OCI-LY1 (cell line): ENCODE results near the gene NRSN2.

Experiments
- H2AFZ ChIP-seq: fragments of 200-600 bp; sonication (generic), shearing (Covaris generic); 2 replicates; pipeline ENCODE4 v1.6.0; 2014; ENCODE audit warnings: antibody characterized with exemption, mild to moderate bottlenecking, low read length
- H3F3A ChIP-seq: fragments of 200-600 bp; sonication (generic), shearing (Covaris generic); 2 replicates; pipeline ENCODE4 v1.6.0; 2014; ENCODE audit warnings: mild to moderate bottlenecking, antibody characterized with exemption, low read length, moderate library complexity; ENCODE audit not compliant: insufficient read depth
- H3K27ac ChIP-seq: fragments of 200-600 bp; sonication (generic); 2 replicates; pipeline ENCODE4 v1.5.1; 2014; ENCODE audit warnings: low read length, mixed run types, mild to moderate bottlenecking, low read depth; ENCODE audit not compliant: poor library complexity, severe bottlenecking
- H3K27me3 ChIP-seq: fragments of 200-600 bp; sonication (generic); 2 replicates; pipeline ENCODE4 v1.6.0; 2014; ENCODE audit warnings: antibody characterized with exemption, mild to moderate bottlenecking, low read length, moderate library complexity; ENCODE audit not compliant: insufficient read depth
- H3K36me3 ChIP-seq: fragments of 200-600 bp; sonication (generic); 2 replicates; pipeline ENCODE4 v1.6.1; 2014; ENCODE audit warnings: mild to moderate bottlenecking, antibody characterized with exemption, low read length, moderate library complexity, mixed read lengths; ENCODE audit not compliant: insufficient read depth
- H3K4me1 ChIP-seq: fragments of 200-600 bp; sonication (generic); 2 replicates; pipeline ENCODE4 v1.5.1; 2014; ENCODE audit warnings: mild to moderate bottlenecking, low read length, moderate library complexity; ENCODE audit not compliant: insufficient read depth, severe bottlenecking
- H3K4me2 ChIP-seq: fragments of 200-600 bp; sonication (generic), shearing (Covaris generic); 2 replicates; pipeline ENCODE4 v1.6.1; 2014; ENCODE audit warnings: low read length
- H3K4me3 ChIP-seq: fragments of 200-600 bp; sonication (generic); 2 replicates; pipeline ENCODE4 v1.5.1; 2014; ENCODE audit warnings: low read length, low read depth, mild to moderate bottlenecking, mixed read lengths; ENCODE audit not compliant: poor library complexity, severe bottlenecking
- H3K79me2 ChIP-seq: fragments of 200-600 bp; shearing (Covaris generic); 2 replicates; pipeline ENCODE4 v1.6.1; 2016; ENCODE audit warnings: mixed run types, low read length, mixed read lengths; ENCODE audit not compliant: insufficient read depth
- H3K9ac ChIP-seq: fragments of 200-600 bp; sonication (generic), shearing (Covaris generic); 2 replicates; pipeline ENCODE4 v1.6.1; 2014; ENCODE audit warnings: mild to moderate bottlenecking, low read length, mixed read lengths
- H3K9me2 ChIP-seq: fragments of 200-600 bp; sonication (generic), shearing (Covaris generic); 2 replicates; pipeline ENCODE4 v1.6.1; 2014; ENCODE audit warnings: low read depth, mild to moderate bottlenecking, low read length, mixed read lengths
- H3K9me3 ChIP-seq: fragments of 200-600 bp; shearing (Covaris generic); 2 replicates; pipeline ENCODE4 v1.6.1; 2014; ENCODE audit warnings: low read length, mixed read lengths
- H4K20me1 ChIP-seq: fragments of 200-600 bp; sonication (generic), shearing (Covaris generic); 2 replicates; pipeline ENCODE4 v1.6.0; 2016; ENCODE audit warnings: mild to moderate bottlenecking, low read length; ENCODE audit not compliant: insufficient read depth
- EZH2 ChIP-seq: fragments of 200-600 bp; sonication (generic), shearing (Covaris generic); IDR thresholded peaks from 2 replicates; pipeline ENCODE4 v1.8.0; 2017; ENCODE audit warnings: borderline replicate concordance, mixed run types, mild to moderate bottlenecking, antibody characterized with exemption, low read length, moderate library complexity, mixed read lengths
- TF ChIP-seq, protein P1 (sequence below): fragments of 200-600 bp; sonication (generic), shearing (Covaris generic); IDR thresholded peaks from 2 replicates; pipeline ENCODE4 v1.5.1; 2017; ENCODE audit warnings: mild to moderate bottlenecking, antibody characterized with exemption, low read length, moderate library complexity, mixed read lengths

Gene NRSN2

GRCh38 chr20:310645-311044 lies 36.3 kb upstream of the NRSN2 start:
- no peaks in the 10 kb centered on the region for H4K20me1 ChIP-seq
- no peaks in the 10 kb centered on the region for H3K27me3 ChIP-seq
- peak overlapping the region; percentile 84; the same call in 1 of the 2 replicates for H2AFZ ChIP-seq
- no peaks in the 10 kb centered on the region for H3K36me3 ChIP-seq
- H3K27ac ChIP-seq: no peak overlapping the region
- H3K79me2 ChIP-seq: no peaks in the 10 kb centered on the region
- peak overlapping the region; percentile 55 for H3K4me3 ChIP-seq
- H3K9me2 ChIP-seq: no peaks in the 10 kb centered on the region
- no peaks in the 10 kb centered on the region for H3F3A ChIP-seq
- no peaks in the 10 kb centered on the region for H3K9me3 ChIP-seq
- H3K4me2 ChIP-seq: peak overlapping the region; percentile 62
- no peak for TF ChIP-seq EZH2
- TF ChIP-seq, protein P1, sequence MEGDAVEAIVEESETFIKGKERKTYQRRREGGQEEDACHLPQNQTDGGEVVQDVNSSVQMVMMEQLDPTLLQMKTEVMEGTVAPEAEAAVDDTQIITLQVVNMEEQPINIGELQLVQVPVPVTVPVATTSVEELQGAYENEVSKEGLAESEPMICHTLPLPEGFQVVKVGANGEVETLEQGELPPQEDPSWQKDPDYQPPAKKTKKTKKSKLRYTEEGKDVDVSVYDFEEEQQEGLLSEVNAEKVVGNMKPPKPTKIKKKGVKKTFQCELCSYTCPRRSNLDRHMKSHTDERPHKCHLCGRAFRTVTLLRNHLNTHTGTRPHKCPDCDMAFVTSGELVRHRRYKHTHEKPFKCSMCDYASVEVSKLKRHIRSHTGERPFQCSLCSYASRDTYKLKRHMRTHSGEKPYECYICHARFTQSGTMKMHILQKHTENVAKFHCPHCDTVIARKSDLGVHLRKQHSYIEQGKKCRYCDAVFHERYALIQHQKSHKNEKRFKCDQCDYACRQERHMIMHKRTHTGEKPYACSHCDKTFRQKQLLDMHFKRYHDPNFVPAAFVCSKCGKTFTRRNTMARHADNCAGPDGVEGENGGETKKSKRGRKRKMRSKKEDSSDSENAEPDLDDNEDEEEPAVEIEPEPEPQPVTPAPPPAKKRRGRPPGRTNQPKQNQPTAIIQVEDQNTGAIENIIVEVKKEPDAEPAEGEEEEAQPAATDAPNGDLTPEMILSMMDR: no peak
- H3K9ac ChIP-seq: no peak overlapping the region
- H3K4me1 ChIP-seq: peaks cover 16% of the 10 kb centered on the region

GRCh38 chr20:311609-312008 lies 35.3 kb upstream of the NRSN2 start:
- Histone ChIP-seq H3F3A (no peaks in the 10 kb centered on the region), H4K20me1 (no peaks in the 10 kb centered on the region), H3K27ac (no peak overlapping the region)

GRCh38 chr20:312067-312466 lies 34.8 kb upstream of the NRSN2 start:
- H3K4me2 ChIP-seq: no peak overlapping the region
- H3K79me2 ChIP-seq: no peaks in the 10 kb centered on the region
- no peak overlapping the region for H3K9ac ChIP-seq
- TF ChIP-seq EZH2: no peak
- TF ChIP-seq, protein P1: no peak
- no peaks in the 10 kb centered on the region for H3F3A ChIP-seq
- H3K9me2 ChIP-seq: no peaks in the 10 kb centered on the region
- H2AFZ ChIP-seq: no peak overlapping the region
- H3K27me3 ChIP-seq: no peaks in the 10 kb centered on the region
- H4K20me1 ChIP-seq: no peaks in the 10 kb centered on the region
- no peak overlapping the region for H3K27ac ChIP-seq
- no peaks in the 10 kb centered on the region for H3K9me3 ChIP-seq
- H3K4me1 ChIP-seq: peaks cover 16% of the 10 kb centered on the region
- no peaks in the 10 kb centered on the region for H3K36me3 ChIP-seq
- H3K4me3 ChIP-seq: no peak overlapping the region

More at GRCh38 chr20:311609-312008, 35.3 kb upstream of the NRSN2 start:
- Histone ChIP-seq H3K36me3 (no peaks in the 10 kb centered on the region), H3K9ac (no peak overlapping the region), H3K4me3 (no peak overlapping the region), H2AFZ (no peak overlapping the region), H3K27me3 (no peaks in the 10 kb centered on the region), H3K4me2 (no peak overlapping the region), H3K79me2 (no peaks in the 10 kb centered on the region), H3K9me2 (no peaks in the 10 kb centered on the region), H3K4me1 (peaks cover 16% of the 10 kb centered on the region), H3K9me3 (no peaks in the 10 kb centered on the region)
- no peak for TF ChIP-seq EZH2
- TF ChIP-seq, protein P1: no peak
